Epithelial cell of proximal tubule (primary cell): ENCODE measurements around the gene SH3PXD2B. TPM values are rescaled to one million over a fixed set of nuclear protein-coding genes. Genes with fewer than 3 reads are reported as not detected.

ENCODE experiments used
- DNase-seq: peaks from one replicate; pipeline ENCODE4 v3.0.0-alpha.2; 2011; ENCODE audit warnings: low read depth
- H3K4me3 ChIP-seq: 2 replicates; pipeline ENCODE4 v1.5.1; 2011; ENCODE audit warnings: low read depth, mild to moderate bottlenecking, low read length
- total RNA-seq: library from RNA; depleted of rRNA; stranded (reverse); fragments of >200 nt; gene quantifications from 2 replicates; pipeline ENCODE4 v1.2.3, GENCODE V29; 2015
- TF ChIP-seq, protein P1 (sequence below): conservative IDR thresholded peaks from 2 replicates; pipeline ENCODE4 v1.5.1; 2012; ENCODE audit warnings: low read depth, mild to moderate bottlenecking, low read length

The SH3PXD2B gene
- total RNA-seq, 1 donor from 2014 or later = 23.7 TPM

DNA sequence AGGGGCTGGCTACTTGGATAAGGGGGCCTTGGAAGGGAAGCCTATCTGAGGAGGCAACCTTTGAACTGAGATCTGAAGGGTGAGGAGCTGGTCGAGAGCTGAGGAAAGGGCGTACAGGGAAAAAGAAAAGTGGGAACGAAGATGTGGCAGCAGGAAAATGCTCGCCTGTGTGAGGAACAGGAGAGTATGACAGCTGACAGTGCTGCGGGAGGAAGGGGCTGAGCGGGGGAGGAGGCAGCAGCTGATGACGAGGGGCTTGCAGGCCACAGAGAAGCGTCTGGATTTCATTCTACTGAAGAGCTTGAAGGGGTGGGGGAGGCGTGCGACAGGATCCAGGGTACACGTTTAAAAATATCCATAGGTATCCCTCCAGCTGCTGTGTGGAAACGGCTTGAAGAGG, 28.9 kb downstream of the SH3PXD2B start:
- no peak for DNase-seq
- no peak overlapping the region for H3K4me3 ChIP-seq
- TF ChIP-seq, protein P1, sequence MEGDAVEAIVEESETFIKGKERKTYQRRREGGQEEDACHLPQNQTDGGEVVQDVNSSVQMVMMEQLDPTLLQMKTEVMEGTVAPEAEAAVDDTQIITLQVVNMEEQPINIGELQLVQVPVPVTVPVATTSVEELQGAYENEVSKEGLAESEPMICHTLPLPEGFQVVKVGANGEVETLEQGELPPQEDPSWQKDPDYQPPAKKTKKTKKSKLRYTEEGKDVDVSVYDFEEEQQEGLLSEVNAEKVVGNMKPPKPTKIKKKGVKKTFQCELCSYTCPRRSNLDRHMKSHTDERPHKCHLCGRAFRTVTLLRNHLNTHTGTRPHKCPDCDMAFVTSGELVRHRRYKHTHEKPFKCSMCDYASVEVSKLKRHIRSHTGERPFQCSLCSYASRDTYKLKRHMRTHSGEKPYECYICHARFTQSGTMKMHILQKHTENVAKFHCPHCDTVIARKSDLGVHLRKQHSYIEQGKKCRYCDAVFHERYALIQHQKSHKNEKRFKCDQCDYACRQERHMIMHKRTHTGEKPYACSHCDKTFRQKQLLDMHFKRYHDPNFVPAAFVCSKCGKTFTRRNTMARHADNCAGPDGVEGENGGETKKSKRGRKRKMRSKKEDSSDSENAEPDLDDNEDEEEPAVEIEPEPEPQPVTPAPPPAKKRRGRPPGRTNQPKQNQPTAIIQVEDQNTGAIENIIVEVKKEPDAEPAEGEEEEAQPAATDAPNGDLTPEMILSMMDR = no peak

DNA sequence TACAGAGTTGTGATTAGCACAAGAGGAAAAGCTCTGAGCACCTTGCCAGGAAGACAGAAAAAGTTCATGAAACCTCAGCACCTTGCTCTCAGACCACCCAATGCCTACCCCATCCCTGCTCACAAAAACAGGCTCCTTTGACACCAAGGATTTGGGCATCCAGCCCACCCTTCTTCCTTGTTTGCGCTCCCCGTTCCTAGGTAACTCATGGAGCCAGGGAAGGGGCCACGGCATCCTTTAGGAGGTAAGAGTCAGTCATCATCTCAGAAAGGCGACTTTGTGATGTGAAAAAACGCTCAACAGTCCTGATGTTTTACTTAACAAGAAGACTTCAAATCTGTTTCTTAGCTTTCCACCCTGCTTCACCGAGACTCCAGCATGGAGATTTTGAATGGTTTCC, 29.5 kb downstream of the SH3PXD2B start:
- DNase-seq = no peak
- H3K4me3 ChIP-seq = no peak overlapping the region
- TF ChIP-seq, protein P1 = no peak

DNA sequence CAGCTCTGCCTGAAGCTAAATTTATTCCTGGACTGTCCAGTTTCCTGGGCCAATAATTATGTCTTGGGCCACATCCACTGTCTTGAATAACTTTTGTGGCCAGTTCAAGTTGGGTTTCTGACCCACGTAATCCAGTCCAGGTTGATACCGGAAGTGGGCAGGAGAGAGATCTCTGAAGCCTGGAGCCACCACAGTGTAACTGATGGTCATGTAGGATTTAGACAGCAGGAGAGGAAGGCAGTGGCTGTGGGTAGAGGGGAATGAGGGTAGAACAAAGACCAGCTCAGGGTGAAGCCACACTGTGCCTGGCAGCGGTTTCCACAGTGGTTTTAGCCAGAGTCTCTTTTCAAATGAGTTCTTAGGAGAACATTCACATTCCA, 30.2 kb downstream of the SH3PXD2B start:
- no peak overlapping the region for H3K4me3 ChIP-seq
- TF ChIP-seq, protein P1 = no peak
- no peak for DNase-seq

DNA sequence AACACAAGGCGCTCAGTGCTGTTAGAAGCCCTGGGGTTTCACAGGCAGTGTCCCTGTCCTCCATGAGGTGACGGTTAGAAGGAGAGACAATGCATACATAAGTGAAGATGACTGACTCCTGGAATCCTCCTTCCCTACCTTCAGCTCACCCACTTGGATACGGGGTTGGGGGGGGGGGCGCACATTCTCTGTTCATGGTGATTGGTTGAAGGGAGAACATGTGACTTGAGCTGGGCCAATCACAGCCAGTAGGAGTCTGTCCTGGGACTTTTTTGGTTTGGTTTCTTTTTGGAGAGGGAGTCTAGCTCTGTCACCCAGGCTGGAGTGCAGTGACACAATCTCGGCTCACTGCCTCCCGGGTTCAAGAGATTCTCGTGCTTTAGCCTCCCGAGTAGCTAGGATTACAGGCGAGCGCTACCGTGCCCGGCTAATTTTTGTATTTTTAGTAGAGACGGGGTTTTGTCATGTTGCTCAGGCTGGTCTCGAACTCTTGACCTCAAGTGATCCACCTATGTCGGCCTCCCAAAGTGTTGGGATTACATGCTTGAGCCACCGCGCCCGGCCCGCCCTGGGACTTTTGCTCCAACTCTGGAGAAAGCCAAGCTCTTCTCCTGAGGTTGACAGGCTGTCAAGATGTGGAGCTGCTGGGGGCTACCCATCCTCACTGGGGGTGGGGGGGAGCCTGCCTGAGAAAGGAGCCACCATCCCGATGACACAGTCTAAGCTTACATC, 30.8 kb downstream of the SH3PXD2B start:
- TF ChIP-seq, protein P1 = no peak
- no peak overlapping the region for H3K4me3 ChIP-seq
- DNase-seq = no peak

DNA sequence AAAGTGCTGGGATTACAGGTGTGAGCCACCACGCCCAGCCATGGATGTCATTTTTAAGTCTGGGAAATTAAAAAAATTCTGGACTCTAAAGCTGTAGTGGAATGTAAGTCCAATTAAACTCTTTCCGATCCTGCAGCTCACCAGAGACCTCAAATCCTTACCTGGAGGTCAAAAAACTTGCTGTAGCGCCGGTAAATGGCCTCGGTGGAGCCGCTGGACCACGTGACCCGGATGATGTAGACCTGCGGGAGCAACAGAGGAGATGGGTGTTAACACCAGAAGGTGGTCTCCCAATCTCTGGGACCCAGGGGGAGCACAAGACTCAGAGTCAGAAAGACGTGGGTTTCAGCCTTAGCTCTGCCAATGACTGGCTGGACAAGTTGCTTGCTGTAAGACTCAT, 32.1 kb downstream of the SH3PXD2B start:
- no peak for DNase-seq
- no peak overlapping the region for H3K4me3 ChIP-seq
- TF ChIP-seq, protein P1 = no peak

DNA sequence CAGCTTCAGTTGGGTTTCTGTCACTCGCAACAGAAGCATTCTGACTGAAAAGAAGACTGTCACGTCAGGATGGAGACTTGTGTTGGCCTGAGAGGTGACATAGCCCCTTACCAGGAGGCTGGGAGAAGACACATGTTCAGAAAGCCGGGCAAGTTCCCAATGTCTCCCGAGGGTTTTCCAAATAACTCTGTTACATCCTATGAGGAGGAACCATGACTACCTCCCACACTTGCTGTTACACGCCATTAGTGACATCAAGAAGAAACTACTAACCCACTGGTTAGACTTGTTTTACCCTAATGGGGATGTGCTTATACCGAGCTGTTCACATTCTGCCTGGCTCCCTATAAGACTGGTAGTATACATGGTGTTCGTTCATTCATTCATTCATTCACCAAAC, 33.3 kb downstream of the SH3PXD2B start:
- TF ChIP-seq, protein P1 = no peak
- H3K4me3 ChIP-seq = no peak overlapping the region
- DNase-seq = no peak
